GM18867 (cell line): Measurements from ENCODE around the gene INAFM1.
A peak's percentile ranks its signal among the peaks of the same experiment; 100 is the strongest.
"Not testable (repeated sequence)": the region's sequence is repeated elsewhere in the genome, so short reads cannot be mapped to it uniquely, and the experiment has no call there.

Source experiments
- ATAC-seq: cut with Tn5 transposase; IDR thresholded peaks from one replicate; pipeline ENCODE4 v1.9.1; 2021; ENCODE audit warnings: mild to moderate bottlenecking, moderate library complexity; ENCODE audit not compliant: unreplicated experiment

Gene INAFM1

DNA sequence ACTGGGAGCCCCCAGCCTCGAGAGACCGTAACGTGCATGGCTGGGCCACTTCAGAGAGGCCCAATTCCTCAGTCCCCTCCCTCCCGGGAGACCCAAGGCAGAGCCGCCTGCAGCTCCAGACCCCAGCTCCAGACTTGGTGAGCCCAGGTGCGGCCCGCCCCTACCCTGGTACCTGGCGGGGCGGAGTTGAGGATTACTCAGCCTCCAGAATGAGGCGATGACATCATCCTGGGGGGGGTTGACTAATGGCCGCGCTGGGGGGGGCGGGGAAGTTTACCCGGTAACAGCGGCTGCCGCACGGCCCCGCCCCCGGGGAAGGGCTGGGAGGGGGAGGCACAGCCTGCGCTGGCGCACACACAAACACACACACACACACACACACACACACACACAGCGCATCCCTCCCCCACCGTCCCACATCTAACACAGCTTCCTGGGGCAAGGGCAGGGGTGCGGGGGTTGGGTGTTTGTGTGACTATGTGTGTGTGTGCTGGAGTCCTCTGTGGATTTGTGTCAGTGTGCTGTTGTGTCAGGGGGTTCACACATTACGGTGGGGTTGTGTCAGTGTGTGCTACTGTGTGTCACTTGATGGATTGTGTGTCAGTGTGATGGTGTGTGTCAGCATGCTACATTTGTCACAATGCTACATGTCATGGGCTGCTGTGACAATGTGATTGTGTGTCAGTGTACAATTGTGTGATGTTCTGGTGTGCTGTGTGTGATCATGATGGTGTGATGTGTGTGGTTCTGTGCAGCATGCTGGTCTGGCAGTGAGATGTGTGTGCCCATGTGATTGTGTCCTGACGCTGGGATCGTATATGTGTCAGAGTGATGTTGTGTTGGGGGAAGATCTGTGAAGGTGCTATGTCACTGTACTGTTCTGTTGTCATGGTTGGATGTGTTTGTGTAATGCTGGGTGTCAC lies 33.4 kb upstream of the INAFM1 start:
- ATAC-seq: no peak

DNA sequence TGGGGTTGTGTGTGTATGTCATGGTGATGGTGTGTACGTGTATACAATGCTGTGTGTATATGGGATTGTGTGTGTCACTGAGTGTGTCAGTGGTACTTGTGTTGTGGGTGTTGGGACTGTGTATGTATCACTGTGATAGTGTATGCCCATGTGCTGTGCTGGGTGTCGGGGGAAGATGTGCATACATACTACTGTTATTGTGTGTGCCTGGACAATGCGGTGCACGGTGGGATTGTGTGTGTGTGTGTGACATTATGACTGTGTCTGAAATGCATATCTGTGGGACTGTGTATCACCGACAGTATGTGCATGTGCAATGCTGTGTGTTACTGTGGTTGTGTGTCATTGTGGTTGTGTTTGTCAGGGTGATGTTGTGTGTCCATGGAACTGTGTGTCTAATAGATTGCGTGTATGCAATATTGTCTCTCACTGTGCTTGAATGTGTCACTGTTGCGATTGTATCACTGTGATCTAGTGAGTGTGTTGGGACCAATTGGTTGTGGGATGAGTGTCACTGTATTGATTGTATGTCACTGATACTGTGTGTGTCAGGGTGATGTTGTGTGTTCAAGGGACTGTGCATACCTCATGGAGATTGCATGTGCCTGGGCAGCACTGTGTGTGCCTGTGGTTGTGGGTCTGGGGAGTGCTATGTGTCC lies 32.6 kb upstream of the INAFM1 start:
- ATAC-seq: no peak

DNA sequence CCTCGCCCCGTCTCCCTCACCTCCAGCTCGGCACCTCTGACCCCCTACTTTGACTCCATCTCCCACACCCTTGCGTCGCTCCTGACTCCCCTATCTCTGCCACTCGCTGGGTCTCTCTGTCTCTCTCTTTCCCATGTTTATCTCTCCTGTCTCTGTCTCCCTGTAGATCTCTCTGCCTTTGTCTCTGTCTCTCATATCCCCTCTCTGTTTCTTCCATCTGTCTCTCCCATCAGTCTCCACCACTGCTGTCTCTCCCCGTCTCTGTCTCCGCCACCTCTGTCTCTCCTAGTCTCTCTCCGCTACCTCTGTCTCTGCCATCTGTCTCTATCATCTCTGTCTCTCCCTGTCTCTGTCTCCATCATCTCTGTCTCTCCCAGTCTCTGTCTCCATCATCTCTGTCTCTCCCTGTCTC lies 31.3 kb upstream of the INAFM1 start:
- ATAC-seq: no peak

DNA sequence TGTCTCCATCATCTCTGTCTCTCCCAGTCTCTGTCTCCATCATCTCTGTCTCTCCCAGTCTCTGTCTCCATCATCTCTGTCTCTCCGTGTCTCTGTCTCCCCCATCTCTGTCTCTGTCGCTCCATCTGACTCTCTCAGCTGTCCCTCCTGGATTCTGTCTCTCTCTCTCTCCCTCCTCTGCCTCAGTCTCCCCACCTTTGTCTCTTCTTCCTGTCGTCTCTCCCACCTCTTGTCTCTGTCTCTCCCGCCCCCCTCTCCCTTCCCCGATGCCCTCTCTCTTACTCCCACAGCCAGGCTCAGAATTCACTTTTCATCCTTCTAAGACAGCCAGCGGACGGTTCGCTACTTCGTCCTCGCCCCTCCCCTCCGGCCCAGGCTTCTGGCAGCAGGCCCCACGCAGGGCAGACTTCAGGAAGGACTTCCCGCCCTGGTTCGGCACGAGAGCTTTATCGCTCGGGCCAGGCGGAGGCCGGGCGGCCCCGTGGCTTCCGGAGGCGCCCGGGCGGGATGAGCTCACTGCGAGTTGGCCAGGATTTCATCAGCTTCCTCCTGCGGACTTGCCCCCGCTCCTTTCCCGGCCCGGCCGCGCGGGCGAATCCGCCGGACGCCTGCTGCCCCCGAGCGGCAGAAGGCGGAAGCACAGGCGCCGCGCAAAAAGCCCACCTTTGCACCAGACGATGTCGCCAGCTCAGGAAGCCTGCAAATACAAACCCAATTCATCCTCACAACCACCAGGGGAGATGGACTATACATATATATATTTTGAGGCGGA lies 30.7 kb upstream of the INAFM1 start:
- ATAC-seq: peak; percentile 57

DNA sequence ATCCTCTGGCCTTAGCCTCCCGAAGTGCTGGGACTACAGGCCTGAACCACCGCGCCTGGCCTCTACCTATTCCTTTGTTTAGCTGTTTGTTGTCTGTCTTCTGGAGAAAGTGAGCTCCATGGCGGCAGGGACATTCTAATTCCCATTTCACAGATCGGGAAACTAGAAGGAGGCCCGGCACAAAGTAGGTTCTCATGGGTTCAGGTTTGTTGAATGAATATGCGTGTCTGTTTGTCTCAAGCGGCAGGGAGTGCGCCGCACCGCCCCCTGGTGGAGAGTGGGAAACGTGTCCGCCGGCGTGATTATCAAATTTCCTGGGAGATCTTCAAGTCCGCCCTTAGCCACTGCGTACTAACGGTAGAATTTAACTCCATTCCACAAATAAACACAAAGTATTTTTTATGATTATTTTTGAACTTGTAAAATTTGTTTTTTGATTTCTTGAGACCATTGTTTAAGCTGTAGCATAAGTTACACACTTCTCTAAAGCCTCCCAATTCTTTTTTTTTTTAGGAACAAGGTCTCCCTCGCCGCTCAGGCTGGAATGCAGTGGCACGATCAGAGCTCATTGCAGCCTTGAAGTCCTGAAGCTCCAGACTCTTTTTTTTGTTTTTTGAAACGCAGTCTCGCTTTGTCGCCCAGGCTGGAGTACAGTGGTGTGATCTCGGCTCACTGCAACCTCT lies 27.2 kb upstream of the INAFM1 start:
- no peak for ATAC-seq

DNA sequence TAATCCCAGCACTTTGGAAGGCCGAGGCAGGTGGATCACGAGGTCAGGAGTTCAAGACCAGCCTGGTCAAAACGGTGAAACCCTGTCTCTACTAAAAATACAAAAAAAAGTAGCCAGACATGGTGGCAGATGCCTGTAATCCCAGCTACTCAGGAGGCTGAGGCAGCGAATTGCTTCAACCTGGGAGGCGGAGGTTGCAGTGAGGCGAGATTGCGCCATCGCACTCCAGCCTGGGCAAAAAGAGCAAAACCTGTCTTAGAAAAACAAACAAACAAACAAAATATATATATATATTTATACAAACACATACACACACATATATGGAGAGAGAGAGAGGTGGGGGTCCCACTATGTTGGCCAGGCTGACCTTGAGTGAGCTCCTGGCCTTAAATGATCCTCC lies 21.7 kb upstream of the INAFM1 start:
- ATAC-seq: not testable (repeated sequence)

DNA sequence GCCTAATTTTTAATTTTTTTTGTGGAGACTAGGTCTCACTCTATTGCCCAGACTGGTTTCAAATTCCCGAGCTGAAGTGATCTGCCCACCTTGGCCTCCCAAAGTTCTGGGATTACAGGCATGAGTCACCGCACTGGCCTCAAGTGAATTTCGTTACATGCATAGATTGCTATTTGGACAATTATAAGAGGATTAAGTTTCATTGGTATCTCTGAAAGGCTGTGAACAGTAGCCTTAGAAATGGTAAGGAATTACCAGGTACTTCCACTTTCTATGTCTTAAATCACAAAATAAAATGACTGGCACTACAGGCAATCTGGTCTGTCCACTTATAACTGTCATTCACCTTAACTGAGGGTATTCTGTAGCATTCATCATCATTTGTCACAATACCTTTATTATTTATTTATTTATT lies 21.2 kb upstream of the INAFM1 start:
- ATAC-seq: no peak

DNA sequence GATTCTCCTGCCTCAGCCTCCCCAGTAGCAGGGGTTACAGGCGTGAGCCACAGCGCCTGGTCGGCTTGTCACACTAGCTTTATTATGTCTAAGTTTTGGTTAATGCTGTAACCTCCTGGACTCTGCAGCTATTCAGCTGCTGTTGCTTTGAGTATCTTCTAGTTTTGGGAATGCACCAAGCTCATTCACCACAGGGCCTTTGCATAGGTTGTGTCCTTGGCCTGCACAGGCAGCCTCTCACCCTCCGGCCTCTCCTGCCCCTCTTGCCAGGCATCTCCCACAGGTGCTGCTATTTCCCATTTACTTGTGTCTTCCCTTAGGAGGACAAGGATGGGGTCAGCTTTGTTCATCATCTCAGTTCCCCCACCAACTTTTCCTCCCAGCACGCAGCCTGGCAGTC lies 20.7 kb upstream of the INAFM1 start:
- no peak for ATAC-seq

DNA sequence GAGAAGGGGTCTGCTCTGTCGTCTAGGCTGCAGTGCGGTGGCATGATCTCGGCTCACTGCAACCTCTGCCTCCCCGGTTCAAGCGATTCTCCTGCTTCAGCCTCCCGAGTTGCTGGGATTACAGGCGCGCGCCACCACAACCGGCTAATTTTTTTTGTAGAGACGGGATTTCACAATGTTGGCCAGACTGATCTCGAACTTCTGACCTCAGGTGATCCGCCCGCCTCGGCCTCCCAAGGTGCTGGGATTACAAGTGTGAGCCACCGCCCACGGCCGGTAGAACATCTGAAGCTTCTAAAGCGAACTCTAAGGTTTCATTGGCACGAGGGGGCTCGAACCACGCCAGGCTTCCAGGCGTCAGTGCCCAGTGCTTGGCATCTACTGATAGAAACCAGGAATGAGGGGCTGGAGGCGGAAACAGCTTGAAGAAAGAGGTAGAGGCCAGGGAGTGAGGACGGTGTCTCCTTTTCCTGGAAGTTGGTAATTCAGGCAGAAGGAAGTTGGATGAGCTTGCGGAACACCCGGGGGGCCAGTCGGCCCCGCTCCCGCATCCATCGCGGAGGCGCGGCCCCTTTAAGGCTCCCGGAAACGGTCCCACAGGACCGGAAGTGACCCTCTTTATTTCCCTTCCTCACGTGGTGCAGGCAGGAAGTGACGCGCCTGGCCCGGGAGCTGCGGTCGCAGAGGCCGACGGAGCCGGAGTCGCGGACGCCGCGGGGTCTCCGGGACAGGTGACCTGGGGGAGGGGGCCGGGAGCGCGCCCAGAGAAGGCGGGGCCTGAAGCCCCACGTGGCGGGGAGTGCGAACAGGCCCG lies 18.6 kb upstream of the INAFM1 start, which contains the start of gene CCDC9:
Gene CCDC9 (plus strand): TSS at position 647 of the 814 bp plus-strand sequence. CDS start 1,876 bp downstream, outside the sequence.
- ATAC-seq: peak; percentile 54

DNA sequence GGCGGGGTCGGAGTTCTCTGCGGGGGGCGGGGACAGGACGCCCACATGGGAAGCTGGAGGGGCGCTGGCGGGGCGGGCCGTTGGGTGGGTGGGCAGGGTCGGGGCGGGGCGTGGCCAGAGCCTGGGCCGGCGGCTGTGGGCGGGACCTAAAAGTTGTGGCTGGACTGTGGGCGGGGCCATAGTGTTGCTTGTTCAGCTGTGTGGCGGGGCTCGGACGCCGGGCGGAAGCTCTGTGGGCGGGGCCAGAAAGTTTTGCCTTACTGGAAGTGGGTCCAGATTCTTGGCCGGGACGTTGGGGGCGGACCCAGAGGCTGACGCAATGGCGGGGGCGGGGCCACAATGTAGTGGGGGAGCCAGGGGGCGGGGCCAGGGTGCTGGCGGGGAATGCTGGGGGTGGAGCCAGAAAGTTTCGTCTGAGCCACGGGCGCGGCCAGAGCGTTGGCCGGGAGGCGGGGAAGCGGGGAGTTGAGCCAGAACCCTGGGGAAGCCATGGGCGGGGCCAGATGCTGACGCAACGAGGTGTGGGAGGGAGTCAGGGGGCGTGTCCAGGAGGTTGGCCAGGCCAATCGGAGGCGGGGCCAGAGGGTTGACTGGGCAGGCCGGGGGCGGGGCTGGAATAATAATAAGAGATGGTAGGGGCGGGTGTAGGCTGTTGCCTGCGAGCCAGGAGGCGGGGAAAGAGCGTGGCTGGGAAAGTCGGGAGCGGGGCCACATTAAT lies 17.8 kb upstream of the INAFM1 start:
- peak; percentile 67 for ATAC-seq

DNA sequence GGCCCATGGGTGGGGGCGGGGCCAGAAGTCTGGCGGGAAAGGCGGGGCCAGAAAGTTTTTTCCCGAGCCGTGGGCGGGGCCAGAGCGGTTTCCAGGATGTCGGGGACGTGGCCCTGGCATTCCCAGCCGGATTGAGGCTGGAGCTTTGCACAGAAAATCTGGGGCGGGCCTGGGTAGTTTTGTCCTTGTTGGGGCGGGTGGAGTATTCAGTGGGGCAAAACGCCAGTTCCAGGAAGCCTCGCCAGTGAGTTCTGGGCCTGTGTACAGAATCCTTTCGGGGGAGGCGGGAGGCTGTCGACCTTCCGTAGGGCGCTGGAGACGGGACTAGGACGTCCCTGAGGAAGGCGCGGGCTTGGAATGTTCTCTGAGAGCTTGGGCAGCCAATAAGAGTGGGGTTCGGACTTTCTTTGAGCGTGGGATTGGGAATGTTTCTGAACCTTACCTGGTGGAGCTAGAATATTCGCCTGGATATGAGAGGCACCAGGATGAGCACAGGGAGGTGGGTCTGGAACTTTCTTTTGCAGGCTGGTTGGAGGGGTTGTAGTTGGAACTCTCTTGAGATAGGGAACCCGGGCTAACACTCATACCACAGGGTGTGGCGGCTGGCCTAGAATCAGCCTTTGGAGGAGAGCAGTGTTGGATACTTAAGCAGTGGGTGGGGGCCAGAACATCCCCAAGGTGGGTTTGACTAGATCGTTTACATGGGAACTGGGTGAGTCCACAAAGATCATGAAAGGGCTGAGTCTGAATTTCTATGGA lies 17.1 kb upstream of the INAFM1 start:
- ATAC-seq: no peak

DNA sequence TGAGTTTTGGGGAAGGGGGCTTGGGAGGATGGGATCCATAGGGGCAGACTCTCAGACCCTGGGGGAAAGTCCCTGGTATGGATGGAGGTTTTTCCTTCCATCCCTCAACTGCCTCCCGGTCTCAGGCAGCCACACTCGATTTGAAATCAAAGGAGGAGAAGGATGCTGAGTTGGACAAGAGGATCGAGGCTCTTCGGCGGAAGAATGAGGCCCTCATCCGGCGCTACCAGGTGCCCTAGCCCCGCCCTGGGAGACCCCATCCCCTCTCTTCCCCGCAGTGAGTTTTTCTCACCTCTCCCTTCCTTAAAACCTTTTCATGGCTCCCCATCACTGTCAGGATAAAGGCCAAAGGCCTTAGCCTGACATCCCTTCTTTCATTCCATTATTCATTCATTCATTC lies 16.3 kb upstream of the INAFM1 start:
- ATAC-seq: no peak

DNA sequence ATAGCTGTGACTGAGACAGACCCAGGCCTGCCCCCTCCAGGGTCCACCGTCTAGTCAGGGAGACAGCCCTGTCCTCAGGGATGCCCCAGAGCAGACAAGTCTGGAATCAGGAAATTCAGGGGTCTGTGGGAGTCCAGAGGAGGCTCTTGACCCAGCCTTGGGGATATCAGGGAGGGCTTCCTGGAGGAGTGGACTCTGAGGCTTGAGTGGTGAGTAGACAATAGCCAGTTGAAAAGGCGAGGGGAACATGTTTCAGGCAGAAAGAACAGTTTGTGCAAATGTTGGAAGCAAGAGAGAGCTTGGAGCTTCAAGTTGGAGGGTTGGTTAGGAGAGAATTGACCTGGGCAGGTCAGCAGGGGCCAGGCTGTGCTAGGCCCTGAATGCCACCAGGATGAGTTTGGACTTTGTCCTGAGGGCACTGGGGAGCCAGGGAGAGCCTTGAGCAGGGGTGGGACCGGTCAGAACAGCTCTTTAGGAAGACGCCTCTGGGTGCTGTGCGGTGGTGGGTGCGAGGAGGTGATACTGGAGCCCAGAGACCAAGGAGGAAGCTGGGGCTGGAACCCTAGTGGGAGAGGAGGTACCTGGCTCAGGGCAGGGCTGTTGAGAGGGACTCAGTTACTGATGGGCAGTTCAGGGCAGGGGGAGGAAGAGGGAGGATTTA lies 15.7 kb upstream of the INAFM1 start:
- no peak for ATAC-seq

DNA sequence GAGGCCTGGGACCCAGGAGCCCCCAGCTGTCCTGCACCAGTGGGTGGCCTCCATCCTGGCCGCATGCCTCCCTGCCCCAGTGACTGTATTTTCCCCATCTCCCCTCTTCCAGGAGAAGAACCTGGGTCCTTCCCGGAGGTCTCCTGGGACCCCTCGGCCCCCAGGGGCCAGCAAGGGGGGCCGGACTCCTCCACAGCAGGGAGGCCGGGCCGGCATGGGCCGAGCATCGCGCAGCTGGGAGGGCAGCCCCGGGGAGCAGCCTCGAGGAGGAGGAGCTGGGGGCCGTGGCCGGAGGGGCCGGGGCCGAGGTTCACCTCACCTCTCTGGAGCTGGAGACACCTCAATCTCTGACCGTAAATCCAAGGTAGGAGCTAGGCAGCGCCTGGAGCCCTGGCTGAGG lies 14.2 kb upstream of the INAFM1 start:
- no peak for ATAC-seq

DNA sequence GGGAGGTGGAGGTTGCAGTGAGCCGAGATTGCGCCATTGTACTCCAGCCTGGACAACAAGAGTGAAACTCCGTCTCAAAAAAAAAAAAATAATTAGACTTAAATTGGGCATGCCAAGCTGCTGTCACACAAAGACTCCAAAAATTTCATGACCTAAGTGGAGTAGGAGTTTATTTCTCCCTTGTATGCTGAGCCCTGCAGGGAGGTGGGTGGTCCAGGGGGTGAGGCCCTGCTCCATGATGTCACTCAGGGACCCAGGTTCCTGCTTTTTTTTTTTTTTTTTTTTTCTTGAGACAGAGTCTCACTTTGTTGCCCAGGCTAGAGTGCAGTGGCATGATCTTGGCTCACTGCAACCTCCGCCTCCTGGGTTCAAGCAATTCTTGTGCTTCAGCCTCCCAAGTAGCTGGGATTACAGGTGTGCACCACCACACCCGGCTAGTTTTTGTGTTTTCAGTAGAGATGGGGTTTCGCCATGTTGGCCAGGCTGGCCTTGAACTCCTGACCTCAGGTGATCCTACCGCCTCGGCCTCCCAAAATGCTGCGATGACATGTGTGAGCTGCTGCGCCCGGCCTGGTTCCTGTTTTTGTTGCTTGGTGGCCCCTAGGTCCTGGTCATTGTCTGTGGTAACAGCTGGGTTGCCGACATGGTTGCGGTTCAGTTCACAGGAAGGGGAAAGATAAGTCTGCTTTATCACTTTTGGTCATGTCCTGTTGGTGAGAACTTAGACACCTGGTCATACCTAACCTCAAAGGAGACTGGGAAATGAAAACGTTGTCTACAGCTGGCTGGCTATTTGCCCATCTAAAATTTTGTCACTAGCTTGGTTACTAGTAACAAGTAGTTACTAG lies 12.5 kb upstream of the INAFM1 start:
- ATAC-seq: peak; percentile 77

DNA sequence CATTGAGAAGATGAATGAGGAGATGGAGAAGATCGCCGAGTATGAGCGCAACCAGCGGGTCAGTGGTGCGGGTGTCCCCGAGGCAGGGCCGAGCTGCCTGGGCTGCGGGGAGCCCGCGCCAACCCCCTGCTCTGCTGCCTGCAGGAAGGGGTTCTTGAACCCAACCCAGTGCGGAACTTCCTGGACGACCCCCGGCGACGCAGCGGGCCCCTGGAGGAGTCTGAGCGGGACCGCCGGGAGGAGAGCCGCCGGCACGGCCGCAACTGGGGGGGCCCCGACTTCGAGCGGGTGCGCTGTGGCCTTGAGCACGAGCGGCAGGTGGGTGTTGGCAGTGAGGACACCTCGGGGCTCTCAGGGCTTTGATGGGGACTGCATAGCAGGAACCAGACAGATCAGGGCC lies 10.1 kb upstream of the INAFM1 start:
- ATAC-seq: no peak

DNA sequence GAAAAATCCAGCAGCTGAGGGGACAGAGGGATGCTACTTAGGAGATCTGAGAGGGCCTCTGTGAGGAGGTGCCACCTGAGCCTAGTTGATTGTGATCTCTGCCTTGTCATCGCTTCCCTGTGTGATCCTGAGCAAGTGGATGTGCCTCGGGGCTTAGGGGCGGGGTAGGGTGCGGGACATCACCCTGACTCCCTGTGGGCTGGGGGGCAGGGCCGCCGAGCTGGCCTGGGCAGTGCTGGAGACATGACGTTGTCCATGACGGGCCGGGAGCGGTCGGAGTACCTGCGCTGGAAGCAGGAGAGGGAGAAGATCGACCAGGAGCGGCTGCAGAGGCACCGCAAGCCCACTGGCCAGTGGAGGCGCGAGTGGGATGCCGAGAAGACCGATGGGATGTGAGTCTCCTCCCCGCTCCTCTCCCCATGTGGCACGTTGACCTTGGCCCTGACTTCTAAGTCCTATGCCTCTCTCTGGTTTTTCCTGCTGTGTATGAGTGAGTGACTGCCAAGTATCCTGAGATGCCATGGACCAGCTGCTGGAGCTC lies 8.2 kb upstream of the INAFM1 start:
- no peak for ATAC-seq
